Limb (tissue), 2 donors: ENCODE measurements around the gene CGAS.
"Not testable (repeated sequence)": the region's sequence is repeated elsewhere in the genome, so short reads cannot be mapped to it uniquely, and the experiment has no call there.

ENCODE experiments used
- DNase-seq, 2 donors: peaks; one replicate each; pipeline ENCODE4 v3.0.0-alpha.2; 2016; ENCODE audit errors: extremely low spot score in 2 of 2

The CGAS gene

DNA sequence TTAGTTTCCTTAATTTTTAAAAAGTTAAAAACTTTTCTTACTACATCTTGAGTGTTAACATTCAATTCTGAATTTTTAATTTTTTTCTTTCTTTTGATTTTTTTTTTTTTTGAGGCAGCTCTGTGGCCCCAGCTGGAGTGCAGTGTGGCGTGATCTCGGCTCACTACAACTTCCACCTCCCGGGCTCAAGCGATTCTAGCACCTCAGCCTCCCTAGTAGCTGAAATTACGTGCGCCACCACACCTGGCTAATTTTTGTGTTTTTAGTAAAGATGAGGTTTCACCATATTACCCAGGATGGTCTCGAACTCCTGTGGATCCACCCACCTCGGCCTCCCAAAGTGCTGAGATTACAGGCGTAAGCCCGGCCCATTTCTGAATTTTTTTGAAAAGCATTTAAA is 56.2 kb downstream of the CGAS start:
- no peak for DNase-seq

DNA sequence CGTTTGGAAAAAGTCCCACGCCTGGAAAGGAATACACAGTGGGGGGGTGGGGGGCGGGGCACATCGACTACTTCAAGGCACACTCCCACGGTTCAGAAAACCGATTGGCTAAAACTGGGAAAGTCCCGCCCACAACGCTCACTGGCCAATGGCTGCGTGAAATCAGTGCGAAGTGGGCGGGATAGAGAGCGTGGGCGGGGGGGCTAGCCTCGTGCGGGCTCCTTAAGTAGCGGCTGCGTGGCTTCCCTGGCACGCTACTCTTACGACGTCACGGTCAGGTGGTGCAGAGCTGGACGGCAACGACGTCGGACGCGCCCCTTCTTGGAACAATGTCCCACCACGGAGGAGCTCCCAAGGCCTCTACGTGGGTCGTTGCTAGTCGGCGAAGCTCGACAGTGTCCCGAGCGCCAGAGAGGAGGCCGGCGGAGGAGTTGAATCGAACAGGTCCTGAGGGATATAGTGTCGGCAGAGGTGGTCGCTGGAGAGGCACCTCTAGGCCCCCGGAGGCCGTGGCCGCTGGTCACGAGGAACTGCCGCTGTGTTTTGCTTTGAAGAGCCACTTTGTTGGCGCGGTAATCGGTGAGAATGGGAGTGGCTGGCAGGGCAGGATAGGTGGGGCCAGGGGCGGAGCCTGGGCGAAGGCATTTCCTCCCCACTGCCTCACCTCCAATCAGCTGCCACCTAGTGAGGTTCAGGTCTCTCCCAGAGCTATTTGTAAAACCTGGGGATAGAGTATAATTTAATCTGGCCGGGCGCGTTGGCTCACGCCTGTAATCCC is 57.3 kb downstream of the CGAS start, which contains the start of gene DDX43:
Gene DDX43 (plus strand): TSS at position 252 of the 778 bp plus-strand sequence. CDS start 78 bp downstream, at position 330.
- peak in 1 of 2 donors; percentile 44 for DNase-seq

DNA sequence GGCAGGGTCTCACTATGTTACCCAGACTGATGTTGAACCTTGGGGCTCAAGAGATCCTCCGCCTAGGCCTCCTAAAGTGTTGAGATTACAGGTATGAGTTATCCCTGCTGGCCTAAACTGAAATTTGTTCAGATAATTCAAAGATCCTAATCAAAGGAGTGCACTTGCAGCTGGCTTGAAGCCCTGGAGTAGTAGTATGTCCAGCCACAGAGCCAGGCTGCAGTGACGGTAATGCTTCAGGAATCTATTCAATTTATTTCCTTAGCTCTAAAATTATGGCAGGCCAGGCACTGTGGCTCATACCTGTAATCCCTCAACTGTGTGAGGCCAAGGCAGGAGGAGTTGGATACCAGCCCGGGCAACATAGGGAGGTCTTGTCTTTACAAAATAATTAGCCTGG is 58.8 kb downstream of the CGAS start:
- DNase-seq: no peak

DNA sequence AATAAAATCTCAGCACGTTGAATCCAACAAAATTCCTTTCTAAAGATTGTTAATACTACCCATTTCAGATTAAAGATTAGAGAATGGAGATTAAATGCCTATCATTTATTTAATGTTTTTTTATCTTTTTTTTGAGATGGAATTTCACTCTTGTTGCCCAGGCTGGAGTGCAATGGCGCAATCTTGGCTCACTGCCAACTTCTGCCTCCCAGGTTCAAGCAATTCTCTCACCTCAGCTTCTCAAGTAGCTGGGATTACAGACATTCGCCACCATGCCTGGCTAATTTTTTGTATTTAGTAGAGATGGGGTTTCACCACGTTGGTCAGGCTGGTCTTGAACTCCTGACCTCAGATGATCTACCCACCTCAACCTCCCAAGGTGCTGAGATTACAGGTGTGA is 59.9 kb downstream of the CGAS start:
- not testable (repeated sequence) for DNase-seq

DNA sequence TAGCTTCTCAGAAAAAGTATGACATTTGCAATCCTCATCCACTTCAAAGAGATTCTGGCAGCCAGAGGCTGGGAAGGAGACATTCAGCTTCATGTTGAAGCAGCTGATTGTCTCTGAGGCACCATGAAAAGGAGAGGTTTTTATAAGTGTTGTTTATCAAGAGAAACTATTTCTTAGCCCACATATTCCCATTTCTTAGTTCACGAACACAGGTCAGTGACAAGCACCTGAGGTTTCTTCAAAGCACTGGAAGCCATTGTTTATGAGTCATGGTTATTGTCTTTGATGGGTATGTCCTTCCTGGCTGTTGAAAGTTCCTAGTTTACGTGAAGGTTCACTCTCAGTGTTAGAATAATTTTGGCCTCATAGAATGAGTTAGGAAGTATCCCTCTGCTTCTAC is 60.4 kb downstream of the CGAS start:
- DNase-seq: no peak

- no peak for DNase-seq
Measured at GRCh38 chr6:73389854-73390253, 62.2 kb downstream of the CGAS start.

DNA sequence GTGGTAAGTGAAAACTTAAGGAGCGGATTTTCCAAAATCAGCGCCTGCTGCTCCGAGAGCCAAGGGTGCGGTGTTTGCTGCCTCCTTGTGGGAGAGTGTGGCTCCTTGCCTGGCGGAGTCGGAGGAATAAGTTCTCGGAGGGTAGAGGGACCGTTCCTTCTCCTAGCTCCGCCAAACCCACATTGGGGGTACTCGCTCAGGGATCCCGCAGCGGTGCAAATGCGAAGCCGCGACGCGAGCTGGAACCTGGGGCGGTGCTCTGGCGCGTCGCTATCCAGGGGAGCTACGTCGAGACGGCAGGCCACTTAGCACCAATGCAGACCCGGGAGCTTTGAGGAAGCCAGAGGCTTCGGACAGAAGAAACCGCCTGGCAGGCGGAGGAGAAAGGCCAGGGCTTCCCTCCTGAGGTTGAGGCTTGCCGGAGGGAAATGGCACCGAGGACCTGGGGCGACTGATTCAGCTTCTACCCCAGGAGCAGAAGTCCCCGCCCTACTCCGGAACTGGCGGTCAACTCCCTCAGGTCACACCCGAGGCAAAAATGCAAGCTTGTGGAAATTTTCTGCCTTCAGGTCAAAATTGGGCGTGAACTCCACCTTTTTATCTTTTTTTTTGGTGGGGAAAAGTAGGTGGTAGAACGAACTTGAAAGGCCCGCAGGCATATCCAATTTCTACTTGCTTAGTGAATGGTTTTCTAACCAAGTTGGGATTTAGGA is 63.1 kb downstream of the CGAS start:
- DNase-seq: peak; percentile 50 to 69

DNA sequence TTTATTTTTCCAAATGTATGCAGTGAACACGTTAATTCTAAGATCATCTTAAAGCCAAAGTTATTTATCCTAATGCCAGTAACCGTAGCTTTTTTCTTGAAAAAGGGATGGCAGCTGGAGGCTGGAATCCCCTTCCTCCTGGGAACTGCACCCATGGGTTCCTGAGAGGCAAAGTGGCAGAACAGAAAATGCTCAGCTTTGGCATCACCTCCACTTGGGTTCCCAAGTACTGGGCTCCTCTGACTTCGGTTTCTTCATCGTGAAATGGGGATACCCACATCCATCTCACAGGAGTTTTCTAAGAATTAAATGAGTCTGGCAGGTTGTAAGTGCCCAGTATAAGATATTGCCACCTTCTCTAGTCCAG is 63.7 kb downstream of the CGAS start:
- no peak for DNase-seq

GRCh38 chr6:73382462-73383113 is 69.5 kb downstream of the CGAS start:
- DNase-seq: no peak

GRCh38 chr6:73381531-73381930 is 70.6 kb downstream of the CGAS start:
- not testable (repeated sequence) for DNase-seq

GRCh38 chr6:73377225-73377624 is 74.9 kb downstream of the CGAS start:
- no peak for DNase-seq

DNA sequence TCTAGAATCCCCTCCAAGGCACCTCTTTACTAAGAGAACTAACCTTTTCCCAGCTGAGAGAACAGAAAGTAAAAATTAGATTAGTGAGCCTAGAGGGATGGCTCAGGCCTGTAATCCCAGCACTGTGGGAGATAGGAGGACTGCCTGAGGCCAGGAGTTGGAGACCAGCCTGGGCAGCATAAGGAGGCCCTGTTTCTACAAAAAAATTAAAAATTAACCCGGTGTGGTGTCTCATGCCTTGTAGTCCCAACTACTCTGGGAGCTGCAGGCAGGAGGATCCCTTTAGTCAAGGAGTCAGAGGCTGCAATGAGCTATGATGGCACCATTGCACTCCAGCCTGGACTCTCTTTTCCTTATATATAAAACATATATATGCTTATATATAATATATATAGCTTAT is 76.9 kb downstream of the CGAS start:
- no peak for DNase-seq
